Activated CD8-positive, alpha-beta memory T cell treated with anti-CD3 and anti-CD28 coated beads for 48 hours (primary cell): Measurements from ENCODE around the gene TMEM138.

ENCODE experiments used
- DNase-seq, 3 experiments: peaks; one replicate each; pipeline ENCODE4 v3.0.0-alpha.2; 2020; ENCODE audit warnings: low read depth in 2 of 3, low spot score in 2 of 3

The TMEM138 gene

GRCh38 chr11:61404641-61405040 is 42.5 kb downstream of the TMEM138 start:
- no peak for DNase-seq

GRCh38 chr11:61406067-61406466 is 43.9 kb downstream of the TMEM138 start:
- no peak for DNase-seq

- no peak for DNase-seq
These were observed 45.0 kb downstream of the TMEM138 start for GRCh38 chr11:61406991-61407728.

- DNase-seq, result no peak
These were observed 49.4 kb downstream of the TMEM138 start for GRCh38 chr11:61411589-61411988.

- DNase-seq, result no peak
These were observed 51.3 kb downstream of the TMEM138 start for GRCh38 chr11:61413496-61413895.

- DNase-seq, result no peak
These were observed 52.4 kb downstream of the TMEM138 start for GRCh38 chr11:61414547-61414946.

- DNase-seq, result no peak
These were observed 53.2 kb downstream of the TMEM138 start for GRCh38 chr11:61415381-61415780.

GRCh38 chr11:61416941-61417340 is 54.8 kb downstream of the TMEM138 start:
- DNase-seq, result no peak

- no peak for DNase-seq
These were observed 55.5 kb downstream of the TMEM138 start for GRCh38 chr11:61417670-61418069.

- DNase-seq, result no peak
These were observed 56.0 kb downstream of the TMEM138 start for GRCh38 chr11:61418136-61418535.
